ENCODE data around the gene HARS1.
"Not testable (repeated sequence)": the region's sequence is repeated elsewhere in the genome, so short reads cannot be mapped to it uniquely, and the experiment has no call there.

Gene HARS1

GRCh38 chr5:140627972-140628371, 63.2 kb downstream of the HARS1 start:
- H3K4me1 ChIP-seq (ENCODE audit: control insufficient read depth in 1 of 2, insufficient read depth in 2 of 2, low read length in 2 of 2), result peaks cover 7 to 14% of the 10 kb centered on the region in 2 donors

GRCh38 chr5:140624886-140625285, 66.3 kb downstream of the HARS1 start:
- H3K27ac ChIP-seq (ENCODE audit: low read depth, low read length); H3K9ac ChIP-seq (ENCODE audit: low read depth in 1 of 2, low read length in 2 of 2); H3K27me3 ChIP-seq (ENCODE audit: control insufficient read depth in 1 of 2, insufficient read depth in 2 of 2, low read length in 2 of 2); H3K4me3 ChIP-seq (ENCODE audit: low read depth in 1 of 2, low read length in 2 of 2); H3K9me3 ChIP-seq (ENCODE audit: control insufficient read depth in 1 of 2, low read length in 2 of 2); H3K36me3 ChIP-seq (ENCODE audit: control insufficient read depth in 1 of 2, insufficient read depth in 2 of 2, low read length in 2 of 2); H3K4me1 ChIP-seq (ENCODE audit: control insufficient read depth in 1 of 2, insufficient read depth in 2 of 2, low read length in 2 of 2): not testable (repeated sequence)

More at GRCh38 chr5:140627972-140628371, 63.2 kb downstream of the HARS1 start:
- Histone ChIP-seq H3K4me3 (ENCODE audit: low read depth in 1 of 2, low read length in 2 of 2) (no peak overlapping the region), H3K27ac (ENCODE audit: low read depth, low read length) (no peak overlapping the region), H3K36me3 (ENCODE audit: control insufficient read depth in 1 of 2, insufficient read depth in 2 of 2, low read length in 2 of 2) (no peaks in the 10 kb centered on the region), H3K27me3 (ENCODE audit: control insufficient read depth in 1 of 2, insufficient read depth in 2 of 2, low read length in 2 of 2) (no peaks in the 10 kb centered on the region), H3K9me3 (ENCODE audit: control insufficient read depth in 1 of 2, low read length in 2 of 2) (peaks cover 0 to 4% of the 10 kb centered on the region in 2 donors), H3K9ac (ENCODE audit: low read depth in 1 of 2, low read length in 2 of 2) (no peak overlapping the region)
